SH-SY5Y (cell line): ENCODE data around the gene CENPU.

Source experiments
- GATA2 ChIP-seq: IDR thresholded peaks from 2 replicates; pipeline ENCODE4 v1.6.1; 2011; ENCODE audit warnings: mild to moderate bottlenecking, low read depth, low read length
- GATA3 ChIP-seq: IDR thresholded peaks from 2 replicates; pipeline ENCODE4 v1.6.1; 2011; ENCODE audit warnings: low read depth, mild to moderate bottlenecking, low read length, moderate library complexity

GRCh38 chr4:184757810-184758209 lies 23.9 kb upstream of the CENPU start:
- no peak for TF ChIP-seq GATA2
- no peak for TF ChIP-seq GATA3
